Esophagus mucosa (tissue), 1 donor: Measurements from ENCODE around the gene MYOG. TPM values are rescaled to one million over a fixed set of nuclear protein-coding genes. Genes with fewer than 3 reads are reported as not detected.

ENCODE experiments used
- ATAC-seq: fragments of 200-7000 bp; cut with Tn5 transposase; one replicate; pipeline ENCODE4 v1.9.1; 2020
- total RNA-seq: library from RNA; stranded (reverse); gene quantifications from one replicate; pipeline ENCODE4 v1.2.4, GENCODE V29; 2023
- donor health status: DM: yes; HTN: yes; CAD: no.

Gene MYOG
- total RNA-seq, 1 donor from 2014 or later: not detected

DNA sequence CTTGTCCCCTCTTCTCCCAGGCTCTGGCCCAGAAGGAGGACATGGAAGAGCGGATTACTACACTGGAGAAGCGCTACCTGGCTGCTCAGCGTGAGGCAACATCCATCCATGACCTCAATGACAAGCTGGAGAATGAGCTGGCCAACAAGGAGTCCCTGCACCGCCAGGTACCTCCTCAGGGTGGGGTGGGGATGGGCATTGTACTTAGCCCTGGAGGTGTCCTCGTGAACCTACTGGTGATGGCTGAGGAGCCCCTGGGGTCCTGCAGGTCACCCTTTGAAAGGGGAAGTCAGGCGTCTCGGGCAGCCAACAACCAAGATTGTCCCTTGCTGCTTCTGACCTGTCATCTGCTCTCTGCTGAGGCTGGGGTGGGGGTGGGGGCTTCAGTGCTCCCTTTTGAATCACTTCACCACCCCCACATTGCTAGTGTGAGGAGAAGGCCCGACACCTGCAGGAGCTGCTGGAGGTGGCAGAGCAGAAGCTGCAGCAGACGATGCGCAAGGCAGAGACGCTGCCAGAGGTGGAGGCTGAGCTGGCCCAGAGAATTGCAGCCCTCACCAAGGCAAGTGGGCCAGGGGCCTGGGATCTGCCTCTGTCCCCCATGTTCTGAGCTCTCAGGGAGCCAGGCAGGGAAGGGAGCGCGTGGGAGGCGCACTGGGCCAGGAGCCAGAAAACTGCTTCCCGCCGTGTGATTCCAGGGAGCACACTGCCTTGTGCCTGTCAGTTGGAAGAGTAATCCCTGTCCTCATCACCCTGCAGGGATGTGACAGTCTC, 39.8 kb downstream of the MYOG start:
- no peak for ATAC-seq

DNA sequence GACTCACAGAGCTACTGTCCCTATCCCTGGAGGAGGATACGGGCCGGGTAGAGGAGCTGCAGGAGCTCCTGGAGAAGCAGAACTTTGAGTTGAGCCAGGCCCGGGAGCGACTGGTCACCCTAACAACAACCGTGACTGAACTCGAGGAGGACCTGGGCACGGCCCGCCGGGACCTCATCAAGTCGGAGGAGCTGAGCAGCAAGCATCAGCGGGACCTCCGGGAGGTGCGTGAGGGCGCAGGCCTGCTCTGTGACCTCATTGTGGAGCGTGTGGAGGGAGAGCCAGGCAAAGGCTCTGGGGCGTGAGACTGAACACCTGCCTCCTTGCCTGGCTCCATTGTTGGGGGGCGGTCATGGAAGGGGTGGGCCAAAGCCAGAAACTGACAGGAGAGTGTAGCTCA, 40.5 kb downstream of the MYOG start:
- ATAC-seq: no peak

DNA sequence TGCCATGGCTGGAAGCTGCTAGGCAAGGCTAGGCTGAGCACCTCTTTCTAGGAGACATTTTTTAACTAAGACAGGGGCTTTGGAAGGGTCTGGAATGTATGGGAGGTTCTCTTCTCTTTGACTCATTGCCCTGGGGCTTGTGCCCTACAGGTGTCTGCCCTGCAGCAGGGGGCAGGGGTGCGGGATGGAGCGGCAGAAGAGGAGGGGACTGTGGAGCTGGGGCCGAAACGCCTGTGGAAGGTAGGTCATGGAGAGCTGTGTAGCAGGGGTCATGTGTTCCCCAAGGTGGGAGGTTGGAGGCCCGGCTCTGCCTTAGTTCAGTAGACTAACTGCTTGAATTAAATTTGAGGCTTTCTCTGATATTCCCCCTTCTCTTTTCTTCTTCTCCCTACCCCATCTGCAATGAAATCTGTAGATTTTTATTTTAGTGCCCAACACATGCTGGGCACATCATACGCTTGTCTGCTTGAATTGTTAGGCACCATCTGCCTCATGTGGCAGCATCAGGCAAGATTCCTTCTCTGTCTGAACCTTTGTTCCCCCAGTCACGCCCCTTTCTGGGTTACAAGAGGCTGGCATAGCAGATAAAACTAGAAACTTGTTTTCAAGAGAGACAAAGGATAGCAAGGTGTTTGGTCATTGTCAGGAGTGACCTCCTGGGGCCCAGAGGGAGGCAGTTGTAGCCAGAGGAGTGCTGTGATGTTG, 41.1 kb downstream of the MYOG start:
- ATAC-seq: no peak

GRCh38 chr1:203043830-203044545, 41.8 kb downstream of the MYOG start:
- ATAC-seq: no peak

DNA sequence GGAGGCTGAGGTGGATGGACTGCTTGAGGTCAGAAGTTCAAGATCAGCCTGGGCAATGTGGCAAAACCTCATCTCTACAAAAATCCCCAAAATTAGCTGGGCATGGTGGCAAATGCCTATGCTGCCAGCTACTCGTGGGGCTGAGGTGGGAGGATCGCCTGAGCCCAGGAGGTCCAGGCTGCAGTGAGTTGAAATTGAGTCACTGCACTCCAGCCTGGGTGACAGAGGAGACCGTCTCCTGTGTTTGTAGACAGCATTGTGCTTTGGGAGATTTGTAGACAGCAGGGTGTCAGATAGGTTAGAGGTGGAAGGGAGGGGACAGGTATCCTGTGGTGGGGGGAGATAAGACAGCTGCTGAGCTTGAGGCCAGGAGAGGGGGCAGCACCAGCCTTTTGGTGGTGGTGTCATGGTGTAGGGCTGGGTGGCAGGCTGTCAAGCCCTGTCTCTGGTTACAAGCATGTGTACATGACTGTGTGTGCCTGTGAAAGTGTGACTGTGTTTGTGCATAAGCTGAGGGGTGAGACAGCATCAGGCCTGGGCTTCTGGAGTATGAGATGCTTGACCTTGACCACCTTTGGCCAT, 44.4 kb downstream of the MYOG start:
- no peak for ATAC-seq

DNA sequence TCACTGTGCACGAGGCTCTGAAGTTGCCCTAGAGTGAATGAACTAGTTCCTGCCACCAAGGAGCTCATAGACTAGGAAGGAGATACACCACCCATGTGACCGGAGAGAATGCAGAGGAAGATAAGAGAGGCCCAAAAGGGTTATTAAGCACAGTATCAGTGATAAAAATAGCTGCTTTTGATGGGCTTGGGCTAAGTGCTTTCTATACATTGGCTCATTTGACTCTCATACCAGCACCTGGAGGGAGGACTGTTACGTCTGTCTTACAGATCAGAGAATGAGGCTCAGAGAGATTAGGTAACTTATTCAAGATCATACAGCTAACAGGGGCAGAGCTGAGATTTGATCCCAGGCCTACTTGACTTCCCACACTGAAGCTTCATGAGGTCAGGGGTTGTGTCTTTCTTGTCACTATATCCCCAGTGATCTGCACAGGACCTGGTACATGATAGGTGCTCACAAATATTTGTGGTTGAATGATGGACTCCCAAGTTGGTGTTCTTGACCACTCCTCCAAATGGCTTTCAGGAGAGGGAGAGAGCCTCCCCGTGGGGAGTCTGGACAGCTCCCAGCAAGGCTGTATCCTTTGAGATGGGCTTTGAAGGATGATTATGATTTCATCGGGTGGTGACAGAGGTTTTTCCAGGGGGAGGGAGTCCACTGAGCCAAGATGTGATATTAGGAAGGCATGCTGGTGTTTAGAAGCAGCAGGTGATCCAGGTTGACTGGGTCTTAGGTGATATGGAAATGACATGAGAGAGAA, 45.1 kb downstream of the MYOG start:
- no peak for ATAC-seq

DNA sequence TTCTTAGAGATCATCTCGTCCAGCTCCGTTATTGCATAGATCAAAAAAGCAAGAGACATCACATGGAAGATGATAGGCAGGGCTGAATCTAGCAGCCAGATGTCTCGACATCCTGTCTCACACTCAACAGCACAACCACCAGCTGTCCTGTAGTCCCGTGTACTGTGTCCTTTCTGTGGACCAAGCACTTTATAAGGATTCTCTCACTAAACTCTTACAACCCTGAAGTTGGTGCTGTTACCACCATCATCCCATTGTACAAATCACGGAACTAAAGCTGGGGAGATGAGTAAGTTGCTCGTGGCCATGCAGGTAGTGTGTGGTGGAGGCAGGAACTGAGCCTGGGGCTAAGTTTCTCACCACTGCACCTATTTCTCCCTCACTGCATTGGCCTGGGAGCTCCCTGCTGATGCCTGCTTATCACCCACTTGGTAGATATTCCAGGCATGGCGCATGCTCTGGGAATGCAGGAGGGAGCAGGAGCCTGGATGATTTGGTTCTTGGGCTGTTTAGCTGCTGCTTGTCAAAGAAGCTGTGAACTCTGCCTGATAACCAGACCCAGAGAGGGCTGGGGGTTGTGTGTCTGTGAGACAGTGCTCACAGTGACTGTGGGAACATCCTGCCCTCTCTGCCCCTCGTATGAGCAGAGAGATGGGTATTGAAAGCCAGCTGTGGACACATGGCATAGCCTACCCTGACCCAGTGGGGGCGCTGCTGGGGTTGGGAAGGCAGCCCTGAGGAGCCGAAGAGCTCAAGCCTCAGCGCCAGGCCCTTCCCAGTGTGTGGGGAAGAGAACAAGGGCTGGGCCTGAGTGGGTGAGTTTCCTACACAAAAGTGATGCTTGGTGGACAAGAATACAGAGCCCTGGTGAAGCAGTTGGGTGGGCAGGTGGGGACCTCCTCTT, 46.0 kb downstream of the MYOG start:
- ATAC-seq: no peak

- ATAC-seq: peak; percentile 83
These were observed 46.8 kb downstream of the MYOG start for GRCh38 chr1:203038891-203039608.

DNA sequence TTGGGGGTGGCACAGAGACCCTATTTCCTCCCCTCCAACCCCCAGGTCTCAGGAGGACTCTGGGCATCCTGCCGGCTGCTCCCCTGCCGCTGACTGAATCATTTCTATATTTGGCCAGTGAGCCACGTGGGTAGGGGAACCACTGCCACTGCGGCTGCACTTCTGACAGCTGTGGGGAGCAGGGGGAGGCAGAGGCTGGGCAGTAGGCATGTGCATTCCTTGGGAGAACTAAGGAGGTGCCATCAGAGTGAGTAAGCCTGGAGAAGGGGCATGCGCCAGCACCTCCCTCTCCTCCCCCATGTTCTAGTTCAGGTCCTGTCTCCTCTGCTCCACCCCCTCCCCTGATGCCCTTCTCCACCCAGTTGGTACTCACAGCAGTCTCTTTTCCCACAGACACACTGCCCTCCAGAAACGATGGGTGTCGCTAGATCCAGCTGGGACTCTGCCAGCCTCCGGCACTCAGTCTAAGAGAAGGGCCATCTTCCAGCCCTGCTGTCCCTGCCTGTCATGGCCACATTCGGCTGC, 47.5 kb downstream of the MYOG start:
- peak; percentile 9 for ATAC-seq

GRCh38 chr1:203037509-203038190, 48.2 kb downstream of the MYOG start:
- no peak for ATAC-seq

GRCh38 chr1:203036537-203036936, 49.3 kb downstream of the MYOG start:
- ATAC-seq: no peak

DNA sequence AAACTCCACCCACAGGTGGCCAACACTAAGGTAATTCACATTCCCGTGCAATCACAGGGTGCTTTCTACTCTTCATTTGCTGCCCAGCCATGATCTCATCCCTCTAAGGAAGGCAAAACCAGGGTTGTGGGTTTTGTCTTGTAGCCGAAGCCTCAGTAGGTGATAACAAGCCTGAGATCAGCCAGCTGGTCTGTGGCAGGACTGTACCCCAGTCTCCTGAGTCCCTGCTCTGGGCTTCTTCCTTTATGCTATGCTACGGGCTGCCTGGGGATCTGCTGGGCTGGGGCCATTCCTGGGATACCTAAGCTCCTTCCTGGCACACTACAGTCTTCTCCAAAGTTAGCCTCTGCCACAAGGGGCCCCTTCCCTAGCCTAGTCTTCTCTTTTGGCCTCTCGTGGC, 49.7 kb downstream of the MYOG start:
- no peak for ATAC-seq

- no peak for ATAC-seq
These were observed 50.5 kb downstream of the MYOG start for GRCh38 chr1:203035111-203036000.

- no peak for ATAC-seq
These were observed 51.2 kb downstream of the MYOG start for GRCh38 chr1:203034422-203035110.

DNA sequence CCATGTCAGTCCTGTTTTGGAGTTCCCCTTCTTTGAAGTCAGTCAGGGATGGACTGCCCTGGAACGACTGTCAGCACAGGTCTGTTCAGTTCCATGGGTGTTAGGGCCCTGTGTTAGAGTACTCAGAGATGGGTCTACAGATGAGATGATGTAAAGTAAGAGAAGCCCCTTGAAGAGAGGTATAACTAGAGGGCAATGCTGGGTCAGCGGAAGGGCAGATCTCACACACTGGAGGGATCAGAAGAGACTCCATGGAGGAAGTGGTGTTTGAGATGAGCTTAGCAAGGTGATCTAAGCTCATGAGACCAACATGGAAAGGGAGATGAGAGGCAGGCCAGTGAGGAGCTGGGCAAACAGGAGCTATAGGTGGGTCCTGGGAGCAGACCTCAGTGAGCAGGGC, 51.9 kb downstream of the MYOG start:
- no peak for ATAC-seq

DNA sequence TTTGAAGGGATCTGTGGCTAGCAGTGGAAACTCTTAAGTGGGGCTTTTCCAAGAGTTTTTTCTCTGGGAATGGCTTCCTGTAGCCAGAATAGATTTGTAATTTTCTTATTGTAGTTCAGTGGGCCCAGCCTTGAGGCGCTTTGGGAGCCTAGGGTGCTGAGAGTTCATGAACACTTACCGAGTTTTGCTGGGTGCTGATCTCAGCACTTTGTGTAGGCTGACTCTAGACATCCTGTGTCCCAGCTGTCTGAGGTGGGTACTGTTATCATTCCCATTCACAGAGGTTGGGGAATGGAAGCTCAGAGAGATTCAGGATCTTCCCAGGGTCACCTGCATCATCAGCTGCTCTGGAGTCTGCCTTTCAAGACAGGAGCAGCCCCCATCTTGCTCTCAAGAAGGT, 52.5 kb downstream of the MYOG start:
- no peak for ATAC-seq
